Endothelial cell of hepatic sinusoid (primary cell): ENCODE results near the gene CASZ1.

Source experiments
- in situ Hi-C: cut with HindIII; loops from 2 replicates; pipeline ENCODE4 v1.10.0; 2017; ENCODE audit warnings: low sequenced_read_pairs

Gene CASZ1

DNA sequence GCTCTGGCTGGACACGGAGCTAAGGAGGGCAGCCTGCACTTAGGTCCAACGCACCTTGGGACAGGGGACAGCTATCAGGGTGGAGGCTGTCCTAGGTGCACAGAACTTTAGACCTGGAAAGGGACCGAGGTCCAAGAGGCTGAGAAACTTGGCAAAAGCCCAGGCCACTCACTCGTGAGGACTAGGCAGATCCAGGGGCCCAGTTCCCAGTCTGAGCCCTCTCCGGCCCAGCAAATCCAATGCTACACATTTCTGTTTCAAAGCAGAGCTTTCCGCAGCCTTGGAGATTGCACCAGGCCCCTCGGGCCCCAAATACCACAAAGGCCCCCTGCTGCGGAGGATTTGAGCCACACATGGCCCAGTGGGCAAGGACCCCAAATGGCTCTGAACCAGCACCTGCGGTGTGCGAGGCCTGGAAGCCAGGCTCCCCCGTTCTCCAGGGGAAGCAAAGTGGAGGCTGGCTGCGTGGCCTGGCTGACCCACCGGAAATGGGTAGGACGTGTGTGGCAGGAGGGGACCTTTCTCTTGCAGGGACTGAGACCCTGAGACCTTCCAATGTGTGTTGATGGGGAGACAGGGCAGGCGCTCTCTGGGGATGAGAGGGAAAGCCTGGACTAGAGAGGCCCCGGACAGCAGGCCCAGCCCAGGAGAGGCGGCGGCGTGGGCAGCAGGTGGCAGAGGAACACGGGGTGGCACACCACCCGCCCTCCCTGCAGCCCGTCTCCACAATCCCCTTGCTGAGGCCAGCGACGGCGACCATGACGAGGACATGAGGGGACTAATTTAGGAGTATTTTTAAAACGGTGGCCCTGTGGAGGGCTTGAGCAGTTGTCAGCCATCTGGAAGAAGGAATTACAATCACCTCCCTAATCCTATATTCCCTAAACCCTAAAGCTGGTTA lies 118.7 kb downstream of the CASZ1 start:
- in situ Hi-C loops: no loop called here

DNA sequence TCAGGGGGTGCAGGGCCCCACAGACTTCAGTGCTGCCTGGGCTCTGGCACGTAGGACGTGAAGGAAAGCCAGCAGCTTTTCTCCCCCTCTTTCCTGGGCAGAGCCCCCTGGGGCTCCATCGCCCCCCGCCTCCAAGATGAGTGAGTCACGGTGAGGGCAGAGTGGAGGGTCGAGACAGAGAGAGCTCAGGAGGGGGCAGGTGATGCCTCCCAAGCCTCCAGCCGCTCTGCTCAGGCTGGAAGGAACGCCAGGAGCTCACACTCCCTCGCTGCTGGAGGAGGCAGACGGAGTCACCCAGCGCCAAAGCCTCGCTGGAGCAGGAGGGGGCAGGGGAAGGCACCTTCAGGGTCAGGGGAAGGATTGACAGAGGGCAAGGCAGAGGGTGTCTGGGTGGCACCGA lies 119.5 kb downstream of the CASZ1 start:
- in situ Hi-C loops: no loop called here

GRCh38 chr1:10675813-10676212 lies 120.6 kb downstream of the CASZ1 start:
- in situ Hi-C loops: no loop called here

DNA sequence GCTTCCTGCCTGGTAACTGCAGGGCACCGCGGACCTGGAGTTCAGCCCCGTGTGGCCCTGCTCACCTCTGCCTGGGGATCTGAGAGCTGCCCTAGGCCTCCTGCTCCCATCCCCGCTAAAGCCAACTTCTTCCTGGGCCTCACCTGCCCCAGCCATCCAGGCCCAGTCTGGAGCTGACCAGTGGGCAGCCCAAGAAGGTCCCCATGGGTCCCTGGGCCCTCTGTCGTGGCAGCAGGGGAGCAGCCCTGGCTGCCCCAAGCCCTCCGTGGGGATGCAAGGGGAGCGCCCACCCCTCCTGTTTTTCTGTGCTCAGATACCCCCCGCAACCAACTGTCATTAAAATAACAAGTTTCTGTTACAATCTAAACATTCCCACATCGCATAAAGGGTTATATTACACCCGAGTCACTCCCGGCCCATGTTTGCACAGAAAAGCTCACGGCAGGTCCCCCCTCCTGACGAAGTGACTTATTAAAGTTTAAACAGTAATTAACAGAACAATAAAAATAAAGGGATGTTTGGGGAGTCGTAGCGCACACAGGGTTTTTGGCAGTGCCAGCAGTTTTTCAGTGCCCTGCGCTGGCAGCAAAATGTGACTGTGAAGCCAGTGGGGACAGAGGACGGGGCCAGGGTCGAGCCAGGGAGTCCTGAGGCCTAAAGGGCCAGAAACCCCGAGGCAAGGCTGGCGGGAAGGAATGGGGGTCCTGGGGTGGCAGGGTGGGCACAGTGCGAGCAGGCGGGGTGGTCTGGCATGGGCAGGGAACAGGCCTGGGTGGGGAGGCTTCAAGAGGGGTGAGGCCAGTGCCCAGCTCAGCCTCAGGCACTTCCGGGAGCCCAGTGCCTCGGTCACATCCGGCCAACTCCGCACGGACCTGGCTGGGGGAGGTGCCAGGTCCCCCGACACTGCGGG lies 121.5 kb downstream of the CASZ1 start:
- in situ Hi-C loops: no loop called here

DNA sequence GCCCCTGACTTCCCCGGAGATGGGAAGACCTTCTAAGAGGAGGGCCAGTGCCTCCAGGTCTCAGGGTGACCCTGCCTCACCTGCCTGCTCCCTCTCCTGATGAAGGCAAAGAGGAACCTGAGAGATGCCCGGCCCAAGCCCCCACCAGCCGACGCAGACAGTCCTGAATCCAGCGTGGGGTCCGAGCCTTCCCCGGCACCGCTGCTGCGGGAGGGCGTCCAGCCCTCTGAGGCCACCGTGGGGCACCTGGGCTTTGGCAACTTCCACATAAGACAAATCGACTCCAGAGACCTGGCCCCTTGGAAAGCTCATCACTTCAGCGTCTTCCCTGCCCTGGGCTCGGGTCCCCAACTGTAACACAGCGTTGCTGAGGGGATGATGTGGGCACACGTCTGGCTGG lies 122.2 kb downstream of the CASZ1 start:
- in situ Hi-C loops: no loop called here

- in situ Hi-C loops: no loop called here
These were observed 123.2 kb downstream of the CASZ1 start for GRCh38 chr1:10673109-10673711.

DNA sequence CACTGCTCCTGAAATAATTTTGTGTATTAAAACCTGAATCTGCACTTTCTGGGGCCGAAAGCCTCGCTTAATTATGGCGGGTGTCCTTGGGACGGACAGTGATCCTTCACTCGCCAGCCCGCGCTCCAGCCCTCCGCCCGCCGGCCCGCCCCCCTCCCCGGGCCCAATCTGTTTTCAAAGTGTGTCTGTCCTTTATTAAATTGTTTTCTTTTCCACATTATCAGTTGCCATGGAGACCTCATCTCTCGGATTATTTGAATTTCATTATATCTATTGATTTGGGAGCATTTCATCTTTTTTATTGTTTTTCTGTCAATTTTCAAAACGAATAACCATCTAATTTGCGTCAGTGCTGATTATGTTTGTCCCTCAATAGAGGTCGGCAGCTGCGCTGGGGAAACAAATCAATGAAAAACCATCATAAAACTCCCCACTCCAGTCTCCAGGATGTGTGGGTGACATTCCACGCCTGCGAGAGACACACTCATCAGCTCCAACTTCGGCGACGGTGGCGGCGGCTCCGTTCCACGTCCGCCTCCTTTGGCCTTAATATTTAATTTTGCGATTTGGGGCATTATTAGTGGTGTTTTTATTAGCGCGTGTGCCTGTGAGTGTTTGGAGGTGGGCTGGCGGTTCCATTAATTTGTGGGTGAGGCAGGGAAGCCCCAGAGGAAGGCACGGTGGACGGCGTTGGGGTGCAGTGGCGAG lies 123.9 kb downstream of the CASZ1 start:
- in situ Hi-C loops: no loop called here

GRCh38 chr1:10671622-10672342 lies 124.7 kb downstream of the CASZ1 start:
- in situ Hi-C loops: no loop called here

DNA sequence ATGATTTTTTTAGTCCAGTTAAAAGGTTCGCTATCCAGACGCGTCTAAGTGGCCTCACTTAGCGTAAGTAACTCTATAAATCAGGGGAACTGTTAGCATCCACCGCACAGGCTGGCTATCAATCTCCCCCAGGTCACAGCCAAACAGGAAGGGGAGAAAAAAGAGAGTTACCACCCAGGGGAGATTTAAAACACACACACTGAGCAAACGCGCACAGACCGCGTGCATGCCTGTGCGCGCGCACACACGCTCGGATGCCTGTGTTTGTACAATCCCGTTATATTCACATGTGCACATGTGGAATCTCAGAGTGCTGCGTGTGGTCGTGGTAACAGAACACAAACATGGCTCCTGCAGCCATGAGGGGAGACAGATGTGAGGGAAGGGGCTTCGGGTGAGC lies 125.4 kb downstream of the CASZ1 start:
- in situ Hi-C loops: no loop called here

DNA sequence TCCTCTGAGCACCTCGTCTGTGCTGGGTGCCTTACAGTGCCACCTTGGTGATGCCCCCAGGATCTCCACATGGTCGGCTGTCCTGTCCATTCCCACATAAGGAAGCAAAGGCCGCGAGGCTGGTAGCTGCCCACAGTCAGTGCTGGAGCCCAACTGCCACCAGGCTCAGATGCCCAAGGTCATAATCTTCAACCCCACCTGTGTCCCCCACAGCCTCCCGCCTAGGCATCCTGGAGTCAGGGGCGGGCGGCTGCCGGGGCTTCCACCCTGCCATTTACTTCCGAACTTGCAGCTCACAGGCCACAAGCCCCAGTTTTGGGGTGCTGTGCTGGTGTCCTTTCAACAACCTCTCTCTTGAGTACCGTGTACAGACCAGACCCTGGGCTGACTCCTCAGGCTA lies 126.3 kb downstream of the CASZ1 start:
- in situ Hi-C loops: no loop called here

DNA sequence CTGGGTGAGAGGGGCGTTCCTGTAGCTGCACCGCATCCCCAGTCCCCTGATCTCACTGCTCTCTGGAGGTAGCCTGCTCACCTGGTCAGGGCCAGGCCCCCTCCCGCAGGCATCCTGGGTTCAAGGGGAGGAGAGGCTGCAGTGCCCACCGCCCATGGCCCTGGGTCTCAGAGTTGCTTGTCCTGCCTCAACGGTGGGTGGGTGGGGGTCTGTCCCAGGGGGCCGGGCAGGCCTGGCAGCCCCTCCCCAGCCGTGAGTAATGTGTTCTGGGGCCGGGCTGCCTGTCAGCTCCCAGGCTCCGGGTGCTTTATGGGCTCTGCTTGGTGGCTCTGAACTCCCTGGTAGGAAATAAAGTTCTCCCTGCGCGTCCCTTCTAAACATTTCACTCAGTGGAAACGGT lies 126.9 kb downstream of the CASZ1 start:
- in situ Hi-C loops: no loop called here

- in situ Hi-C loops: no loop called here
These were observed 128.3 kb downstream of the CASZ1 start for GRCh38 chr1:10667861-10668761.

- in situ Hi-C loops: no loop called here
These were observed 130.3 kb downstream of the CASZ1 start for GRCh38 chr1:10665930-10666850.

GRCh38 chr1:10665226-10665625 lies 131.2 kb downstream of the CASZ1 start:
- in situ Hi-C loops: no loop called here

GRCh38 chr1:10664251-10664650 lies 132.2 kb downstream of the CASZ1 start:
- in situ Hi-C loops: loop anchor here (5.0 kb wide), 1 partner anchor 52 kb away; no protein-coding TSS in a partner anchor

GRCh38 chr1:10663678-10664035 lies 132.8 kb downstream of the CASZ1 start:
- in situ Hi-C loops: loop anchor here (5.0 kb wide), 1 partner anchor 51 kb away; no protein-coding TSS in a partner anchor

GRCh38 chr1:10662824-10663677 lies 133.4 kb downstream of the CASZ1 start:
- in situ Hi-C loops: loop anchor here (5.0 kb wide), 1 partner anchor 51 kb away; no protein-coding TSS in a partner anchor
